ENCODE results near the gene NDUFS8.

DNA sequence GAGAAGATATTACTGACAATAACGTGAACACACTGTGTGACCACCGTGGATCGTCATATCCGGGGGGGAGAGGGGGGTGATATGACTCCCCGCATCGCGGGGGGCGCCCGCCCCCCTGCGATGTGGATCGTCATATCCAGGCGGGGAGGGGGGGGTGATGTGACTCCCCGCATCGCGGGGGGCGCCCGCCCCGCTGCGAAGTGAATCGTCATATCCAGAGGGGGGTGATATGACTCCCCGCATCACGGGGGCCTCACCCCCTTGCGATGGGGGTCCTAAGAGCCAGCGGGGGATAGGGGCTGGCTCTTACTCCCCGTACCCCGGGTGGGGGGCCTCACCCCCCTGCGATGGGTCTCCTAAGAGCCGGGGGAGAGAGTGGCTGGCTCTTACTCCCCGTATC is 46.5 kb upstream of the NDUFS8 start:
- TF ChIP-seq POLR2AphosphoS5 (IDR thresholded peaks at IDR 0.05), result no peak
- TF ChIP-seq, protein P1, sequence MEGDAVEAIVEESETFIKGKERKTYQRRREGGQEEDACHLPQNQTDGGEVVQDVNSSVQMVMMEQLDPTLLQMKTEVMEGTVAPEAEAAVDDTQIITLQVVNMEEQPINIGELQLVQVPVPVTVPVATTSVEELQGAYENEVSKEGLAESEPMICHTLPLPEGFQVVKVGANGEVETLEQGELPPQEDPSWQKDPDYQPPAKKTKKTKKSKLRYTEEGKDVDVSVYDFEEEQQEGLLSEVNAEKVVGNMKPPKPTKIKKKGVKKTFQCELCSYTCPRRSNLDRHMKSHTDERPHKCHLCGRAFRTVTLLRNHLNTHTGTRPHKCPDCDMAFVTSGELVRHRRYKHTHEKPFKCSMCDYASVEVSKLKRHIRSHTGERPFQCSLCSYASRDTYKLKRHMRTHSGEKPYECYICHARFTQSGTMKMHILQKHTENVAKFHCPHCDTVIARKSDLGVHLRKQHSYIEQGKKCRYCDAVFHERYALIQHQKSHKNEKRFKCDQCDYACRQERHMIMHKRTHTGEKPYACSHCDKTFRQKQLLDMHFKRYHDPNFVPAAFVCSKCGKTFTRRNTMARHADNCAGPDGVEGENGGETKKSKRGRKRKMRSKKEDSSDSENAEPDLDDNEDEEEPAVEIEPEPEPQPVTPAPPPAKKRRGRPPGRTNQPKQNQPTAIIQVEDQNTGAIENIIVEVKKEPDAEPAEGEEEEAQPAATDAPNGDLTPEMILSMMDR (IDR thresholded peaks at IDR 0.05), result no peak
- TF ChIP-seq POLR2A (IDR thresholded peaks at IDR 0.05), result no peak

Data from transverse colon (tissue), 4 donors.